Neutrophil (primary cell): ENCODE results near the gene AHCTF1.
"Not testable (repeated sequence)": the region's sequence is repeated elsewhere in the genome, so short reads cannot be mapped to it uniquely, and the experiment has no call there.

Experiments
- H3K27ac ChIP-seq: fragments of 200-600 bp; sonication (generic); 2 replicates; pipeline ENCODE4 v1.5.1; 2016; ENCODE audit warnings: mild to moderate bottlenecking, moderate library complexity
- H3K27me3 ChIP-seq: fragments of 200-600 bp; sonication (generic); 2 replicates; pipeline ENCODE4 v1.6.0; 2016; ENCODE audit warnings: mild to moderate bottlenecking
- H3K36me3 ChIP-seq: fragments of 200-600 bp; sonication (generic); 2 replicates; pipeline ENCODE4 v1.5.1; 2017
- H3K4me1 ChIP-seq, 2 experiments: fragments of 200-600 bp in 1 of 2; sonication (generic) in 1 of 2; 1 replicate in 1 of 2; 2 replicates in 1 of 2; pipeline versions ENCODE4 v1.5.1 to v1.6.1; 2013 to 2016; ENCODE audit warnings: low read depth in 1 of 2, low read length in 1 of 2, mild to moderate bottlenecking in 1 of 2, moderate library complexity in 1 of 2; ENCODE audit not compliant: control insufficient read depth in 1 of 2, insufficient read depth in 1 of 2
- H3K4me3 ChIP-seq, 2 experiments: fragments of 200-600 bp in 1 of 2; sonication (generic) in 1 of 2; 1 replicate in 1 of 2; 2 replicates in 1 of 2; pipeline ENCODE4 v1.5.1; 2013 to 2016; ENCODE audit warnings: low read depth in 1 of 2, low read length in 1 of 2, mild to moderate bottlenecking in 1 of 2, moderate library complexity in 1 of 2
- H3K9me3 ChIP-seq: fragments of 200-600 bp; sonication (generic); 2 replicates; pipeline ENCODE4 v1.5.1; 2016
- CTCF ChIP-seq: fragments of 200-600 bp; sonication (generic); IDR thresholded peaks from 2 replicates; pipeline ENCODE4 v1.5.1; 2016; ENCODE audit warnings: antibody characterized with exemption

The AHCTF1 gene

DNA sequence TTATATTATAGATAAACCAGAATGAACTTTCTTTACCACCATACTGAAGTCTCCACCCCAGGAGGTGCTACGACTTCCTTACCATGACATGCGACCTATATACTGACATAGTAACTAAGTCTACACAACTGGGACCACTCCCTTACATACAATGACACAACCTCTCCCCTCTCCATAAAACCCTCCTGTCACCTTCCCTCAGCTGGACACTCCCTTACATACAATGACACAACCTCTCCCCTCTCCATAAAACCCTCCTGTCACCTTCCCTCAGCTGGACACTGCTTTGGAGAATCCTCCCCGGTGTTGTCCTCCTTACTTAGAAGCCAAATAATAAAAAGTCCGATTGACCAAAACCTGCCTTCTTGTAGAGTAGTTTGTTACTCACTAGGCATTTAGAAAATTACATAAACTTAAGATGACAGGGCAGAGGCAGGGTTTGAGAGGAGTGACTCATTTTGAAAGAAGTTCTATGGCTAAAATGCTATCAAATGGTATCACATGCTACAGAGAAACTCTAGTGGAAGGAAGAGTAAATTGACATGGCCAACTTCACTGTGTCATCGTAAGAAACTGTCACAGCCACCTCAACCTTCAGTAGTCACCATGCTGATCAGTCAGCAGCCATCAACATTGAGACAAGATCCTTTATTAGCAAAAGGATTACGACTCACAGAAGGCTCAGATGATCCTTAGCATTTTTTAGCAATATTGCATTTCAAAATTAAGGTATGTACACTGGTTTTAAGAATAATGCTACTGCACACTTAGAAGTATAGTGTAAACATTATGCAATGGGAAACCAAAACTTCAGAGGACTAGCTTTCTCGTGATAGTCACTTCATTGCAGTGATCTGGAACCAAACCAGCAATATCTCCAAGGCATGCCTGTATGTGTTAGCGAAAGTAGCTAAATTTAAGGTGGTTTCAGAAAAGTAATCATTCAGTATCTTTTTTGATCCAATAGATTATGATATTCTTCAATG is 56.4 kb downstream of the AHCTF1 start:
- H3K36me3 ChIP-seq, result peaks cover 81% of the 10 kb centered on the region
- no peak overlapping the region for H3K4me3 ChIP-seq
- no peaks in the 10 kb centered on the region for H3K27me3 ChIP-seq
- TF ChIP-seq CTCF, result no peak
- no peaks in the 10 kb centered on the region for H3K9me3 ChIP-seq
- H3K4me1 ChIP-seq, result no peaks in the 10 kb centered on the region
- no peak overlapping the region for H3K27ac ChIP-seq

DNA sequence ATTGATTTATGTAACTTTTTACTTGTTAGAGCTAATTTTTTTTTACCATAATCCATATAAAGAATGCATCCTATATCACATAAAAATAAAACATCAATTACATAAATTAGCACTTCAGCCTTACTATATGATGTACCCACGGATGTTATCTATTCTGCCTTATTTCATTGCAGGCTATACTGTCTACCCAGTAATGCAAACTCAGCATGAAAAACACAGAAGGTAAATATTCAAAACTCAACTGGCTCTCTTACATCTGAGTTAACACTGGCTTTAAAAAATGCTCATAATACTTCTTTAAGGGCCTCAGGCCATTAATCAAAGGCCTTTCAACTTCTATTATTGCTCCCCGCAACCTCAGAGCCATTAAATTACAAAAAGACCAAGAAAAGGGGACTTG is 65.8 kb downstream of the AHCTF1 start:
- no peak overlapping the region for H3K4me3 ChIP-seq
- no peaks in the 10 kb centered on the region for H3K9me3 ChIP-seq
- H3K27ac ChIP-seq, result no peak overlapping the region
- peaks cover 84% of the 10 kb centered on the region for H3K36me3 ChIP-seq
- H3K4me1 ChIP-seq, result no peaks in the 10 kb centered on the region
- no peaks in the 10 kb centered on the region for H3K27me3 ChIP-seq
- no peak for TF ChIP-seq CTCF

DNA sequence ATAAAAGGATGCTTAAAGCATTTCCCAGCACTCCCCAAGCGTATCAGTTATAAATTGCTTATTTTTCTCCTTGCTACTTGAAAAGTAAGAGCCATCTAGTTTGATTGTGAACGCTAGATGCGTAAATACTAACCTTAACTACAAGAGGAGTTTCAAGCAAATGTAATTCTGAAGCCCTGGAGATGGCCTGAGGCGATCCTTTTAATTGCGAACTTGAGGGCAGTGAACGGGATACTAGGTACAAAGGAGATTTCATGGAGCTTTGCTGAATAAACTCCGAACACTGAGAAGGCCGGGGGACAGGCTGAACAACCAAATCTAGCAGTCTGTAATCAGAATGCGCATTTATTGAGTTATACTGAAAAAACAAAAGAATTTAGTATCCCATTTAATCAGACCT is 68.0 kb downstream of the AHCTF1 start:
- H3K36me3 ChIP-seq, result peaks cover 89% of the 10 kb centered on the region
- not testable (repeated sequence) for H3K27ac ChIP-seq

GRCh38 chr1:246860401-246860800 is 71.3 kb downstream of the AHCTF1 start:
- Histone ChIP-seq H3K27ac (no peak overlapping the region), H3K9me3 (no peaks in the 10 kb centered on the region), H3K4me1 (no peaks in the 10 kb centered on the region), H3K4me3 (no peak overlapping the region), H3K27me3 (no peaks in the 10 kb centered on the region), H3K36me3 (peaks cover 95% of the 10 kb centered on the region)
- TF ChIP-seq CTCF, result no peak

More for the DNA sequence above, 68.0 kb downstream of the AHCTF1 start:
- H3K4me1 ChIP-seq, H3K4me3 ChIP-seq, H3K27me3 ChIP-seq, H3K9me3 ChIP-seq: not testable (repeated sequence)

DNA sequence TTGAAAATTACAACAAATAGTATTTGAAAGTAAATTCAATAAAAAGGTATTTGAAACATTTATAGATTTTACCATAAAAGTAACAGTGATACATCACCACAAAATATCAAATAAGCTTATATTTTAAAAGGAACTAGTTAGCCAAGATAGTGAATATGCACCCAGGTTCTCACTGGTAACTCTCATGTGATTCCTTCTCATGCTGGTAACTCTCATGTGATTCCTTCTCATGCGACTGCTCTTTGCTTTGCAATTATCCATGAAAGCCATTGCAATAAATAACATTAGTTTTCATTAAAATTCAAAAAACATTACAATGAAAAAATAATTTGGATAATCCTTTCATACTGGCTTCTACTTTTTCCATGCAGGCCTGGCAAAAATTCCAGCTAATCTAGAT is 75.4 kb downstream of the AHCTF1 start:
- no peak for TF ChIP-seq CTCF
- peaks cover 100% of the 10 kb centered on the region for H3K36me3 ChIP-seq
- no peaks in the 10 kb centered on the region for H3K9me3 ChIP-seq
- H3K4me1 ChIP-seq, result no peaks in the 10 kb centered on the region
- no peaks in the 10 kb centered on the region for H3K27me3 ChIP-seq
- H3K4me3 ChIP-seq, result no peak overlapping the region
- H3K27ac ChIP-seq, result no peak overlapping the region

- H3K27ac ChIP-seq, H3K4me1 ChIP-seq, H3K27me3 ChIP-seq, H3K9me3 ChIP-seq, H3K4me3 ChIP-seq: not testable (repeated sequence)
- H3K36me3 ChIP-seq, result peaks cover 98% of the 10 kb centered on the region
These were observed 81.1 kb downstream of the AHCTF1 start for GRCh38 chr1:246850640-246851039.
